AG10803 (cell line): ENCODE measurements around the gene ADAMTSL3.

Experiments used
- DNase-seq: peaks from one replicate; pipeline ENCODE4 v3.0.0; 2010; ENCODE audit warnings: low read depth
- H3K4me3 ChIP-seq: 2 replicates; pipeline ENCODE4 v1.5.1; 2011; ENCODE audit warnings: mild to moderate bottlenecking, low read length, control low read depth
- TF ChIP-seq, protein P1 (sequence below): conservative IDR thresholded peaks from 2 replicates; pipeline ENCODE4 v1.5.1; 2011; ENCODE audit warnings: mild to moderate bottlenecking, low read length, control low read depth, inconsistent platforms

Gene ADAMTSL3

DNA sequence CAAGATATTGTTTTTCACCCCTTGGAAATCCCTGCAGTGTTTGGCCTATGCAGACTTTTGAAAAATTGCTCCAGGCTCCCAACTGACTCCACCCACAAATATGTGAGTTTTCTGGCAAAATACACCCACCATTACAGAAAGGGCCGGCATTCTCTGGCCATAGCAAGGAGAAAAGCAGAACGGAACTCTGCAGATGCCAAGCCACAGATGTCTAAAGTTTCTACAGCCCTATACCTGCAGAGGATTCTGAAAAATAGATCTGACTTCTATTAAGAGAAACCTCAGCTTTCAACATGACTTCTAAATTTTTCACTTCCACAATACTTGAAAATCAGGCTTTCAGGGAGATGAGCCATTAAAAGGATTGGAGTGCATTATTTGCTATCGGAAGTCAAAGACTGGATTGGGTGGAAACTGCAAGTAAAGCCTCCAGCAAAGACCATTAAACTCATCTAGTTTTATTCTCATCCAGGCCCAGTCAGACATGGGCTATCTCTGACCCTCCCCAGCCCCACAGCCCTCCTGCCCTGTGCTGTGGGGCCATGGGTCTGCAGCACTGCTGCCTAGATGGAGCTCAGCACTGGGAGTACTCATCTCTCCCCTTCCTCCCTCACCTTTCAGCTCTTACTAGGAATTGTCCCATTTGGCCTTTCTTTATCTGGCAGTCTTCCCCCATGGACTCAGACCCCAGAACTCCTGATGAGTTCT, 338.6 kb downstream of the ADAMTSL3 start:
- H3K4me3 ChIP-seq = no peak overlapping the region
- TF ChIP-seq, protein P1, sequence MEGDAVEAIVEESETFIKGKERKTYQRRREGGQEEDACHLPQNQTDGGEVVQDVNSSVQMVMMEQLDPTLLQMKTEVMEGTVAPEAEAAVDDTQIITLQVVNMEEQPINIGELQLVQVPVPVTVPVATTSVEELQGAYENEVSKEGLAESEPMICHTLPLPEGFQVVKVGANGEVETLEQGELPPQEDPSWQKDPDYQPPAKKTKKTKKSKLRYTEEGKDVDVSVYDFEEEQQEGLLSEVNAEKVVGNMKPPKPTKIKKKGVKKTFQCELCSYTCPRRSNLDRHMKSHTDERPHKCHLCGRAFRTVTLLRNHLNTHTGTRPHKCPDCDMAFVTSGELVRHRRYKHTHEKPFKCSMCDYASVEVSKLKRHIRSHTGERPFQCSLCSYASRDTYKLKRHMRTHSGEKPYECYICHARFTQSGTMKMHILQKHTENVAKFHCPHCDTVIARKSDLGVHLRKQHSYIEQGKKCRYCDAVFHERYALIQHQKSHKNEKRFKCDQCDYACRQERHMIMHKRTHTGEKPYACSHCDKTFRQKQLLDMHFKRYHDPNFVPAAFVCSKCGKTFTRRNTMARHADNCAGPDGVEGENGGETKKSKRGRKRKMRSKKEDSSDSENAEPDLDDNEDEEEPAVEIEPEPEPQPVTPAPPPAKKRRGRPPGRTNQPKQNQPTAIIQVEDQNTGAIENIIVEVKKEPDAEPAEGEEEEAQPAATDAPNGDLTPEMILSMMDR = no peak
- no peak for DNase-seq

DNA sequence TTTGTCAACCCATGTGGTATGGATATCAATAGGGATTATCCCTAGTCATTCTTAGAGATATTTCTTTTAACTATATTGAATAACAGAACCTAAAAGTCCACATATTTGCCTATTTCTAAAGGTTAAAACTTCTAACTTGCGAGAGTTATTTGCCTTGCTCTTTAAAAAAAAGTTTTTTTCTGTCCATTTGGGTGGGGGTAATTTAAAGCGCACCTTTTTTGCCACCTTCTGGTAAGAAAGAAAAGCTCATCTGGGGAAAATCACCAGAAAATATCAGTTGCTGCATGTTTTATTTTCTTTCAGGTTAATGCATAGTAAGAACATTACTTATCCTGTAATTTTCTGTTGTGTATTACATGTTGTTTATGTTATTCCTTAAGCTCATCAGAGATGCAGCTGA, 339.7 kb downstream of the ADAMTSL3 start:
- TF ChIP-seq, protein P1 = peak; percentile 19; the same call in 1 of the 2 replicates
- no peak for DNase-seq
- no peak overlapping the region for H3K4me3 ChIP-seq

DNA sequence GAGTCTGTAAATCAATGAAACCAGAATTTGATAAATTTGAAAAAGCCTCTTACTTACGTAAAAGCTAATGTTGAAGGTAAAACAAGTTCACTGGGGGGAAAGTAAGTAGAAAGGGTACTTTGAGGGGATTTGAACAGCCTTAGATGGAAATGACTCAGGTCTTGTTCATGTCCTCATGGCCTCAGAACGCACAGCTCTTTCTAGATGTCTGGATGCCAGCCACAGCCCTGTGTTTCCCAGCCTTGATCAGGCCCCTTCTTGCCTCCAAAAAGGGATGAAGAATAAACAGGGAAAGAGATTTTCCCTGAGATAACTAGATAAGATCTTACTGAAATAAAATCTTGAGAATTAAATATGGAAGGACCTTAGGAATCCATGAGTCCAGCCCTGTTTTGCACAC, 344.6 kb downstream of the ADAMTSL3 start:
- TF ChIP-seq, protein P1 = no peak
- no peak overlapping the region for H3K4me3 ChIP-seq
- DNase-seq = no peak

DNA sequence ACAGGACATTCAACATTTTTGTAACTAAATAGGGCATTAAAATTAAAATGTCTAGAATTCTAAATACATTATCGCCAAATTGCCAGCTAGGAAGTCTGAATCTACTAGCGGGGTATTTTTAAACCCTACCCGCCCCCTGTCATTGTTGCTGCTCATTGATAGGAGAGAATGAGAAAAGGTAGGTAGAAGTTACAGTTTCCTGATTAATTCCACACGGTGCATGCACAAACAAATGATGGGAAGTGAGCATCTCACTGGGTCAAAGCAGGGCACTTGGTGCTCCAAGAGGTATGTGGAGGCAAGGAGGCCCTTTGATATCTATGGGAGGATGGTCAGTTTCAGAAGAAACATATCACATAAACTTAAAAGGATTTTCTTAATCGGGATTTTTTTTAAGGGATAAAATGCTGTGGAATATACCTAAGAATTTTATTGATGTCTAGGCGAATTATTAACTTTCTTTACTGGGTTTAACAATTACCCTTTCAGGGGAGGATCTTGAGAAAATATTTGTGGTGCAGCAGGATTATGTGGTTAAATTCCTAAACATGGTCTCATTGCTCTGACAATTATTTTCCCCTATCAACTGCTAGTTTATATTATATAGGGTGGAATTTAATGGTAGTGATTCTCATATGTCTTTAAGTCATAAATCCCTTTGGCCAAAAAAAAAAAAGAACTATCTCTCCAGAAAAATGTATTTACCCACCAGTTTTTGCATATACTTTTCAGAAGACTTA, 345.6 kb downstream of the ADAMTSL3 start:
- no peak for DNase-seq
- TF ChIP-seq, protein P1 = no peak
- no peak overlapping the region for H3K4me3 ChIP-seq

DNA sequence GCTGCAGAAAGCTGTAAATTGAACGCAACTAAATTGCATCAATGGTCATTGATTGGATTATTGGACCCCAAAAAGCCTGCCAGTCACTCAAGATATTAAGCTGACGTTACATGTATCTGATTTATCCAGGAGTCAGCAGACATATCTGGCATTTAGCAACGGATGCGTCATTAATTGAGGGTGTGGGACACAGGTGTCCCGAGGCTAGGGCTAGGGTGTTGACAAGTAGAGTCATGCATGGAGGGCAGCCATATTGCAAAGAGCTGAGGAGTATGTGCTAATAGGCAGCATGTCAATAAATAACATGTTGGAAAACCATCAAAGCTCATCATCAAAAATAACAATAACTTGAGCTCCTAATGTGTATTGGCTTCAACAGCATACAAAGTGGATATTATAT, 347.1 kb downstream of the ADAMTSL3 start:
- no peak overlapping the region for H3K4me3 ChIP-seq
- TF ChIP-seq, protein P1 = no peak
- no peak for DNase-seq

DNA sequence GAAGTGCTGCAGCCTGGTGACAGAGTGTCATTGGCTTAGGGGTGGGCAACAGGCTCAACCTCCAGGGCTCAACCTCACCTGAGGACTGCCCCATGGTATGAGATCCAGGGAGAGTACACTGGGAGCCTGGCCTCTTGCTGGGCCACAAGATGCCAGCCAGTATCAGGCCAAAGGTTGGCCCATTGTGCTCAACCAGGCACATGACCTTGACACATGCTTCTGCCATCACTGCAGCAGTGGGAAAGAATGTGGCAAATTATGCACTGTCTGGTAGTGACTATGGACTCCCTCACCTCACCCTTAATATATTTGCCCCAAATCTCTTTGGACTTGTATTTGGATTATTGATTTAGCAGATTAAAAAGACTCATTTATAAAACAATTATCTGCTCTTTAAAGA, 347.7 kb downstream of the ADAMTSL3 start:
- DNase-seq = no peak
- TF ChIP-seq, protein P1 = no peak
- H3K4me3 ChIP-seq = no peak overlapping the region
